ENCODE results near the gene PLD1. TPM values are rescaled to one million over a fixed set of nuclear protein-coding genes. Genes with fewer than 3 reads are reported as not detected.
"Not testable (repeated sequence)": the region's sequence is repeated elsewhere in the genome, so short reads cannot be mapped to it uniquely, and the experiment has no call there.

PLD1 gene, protein sequence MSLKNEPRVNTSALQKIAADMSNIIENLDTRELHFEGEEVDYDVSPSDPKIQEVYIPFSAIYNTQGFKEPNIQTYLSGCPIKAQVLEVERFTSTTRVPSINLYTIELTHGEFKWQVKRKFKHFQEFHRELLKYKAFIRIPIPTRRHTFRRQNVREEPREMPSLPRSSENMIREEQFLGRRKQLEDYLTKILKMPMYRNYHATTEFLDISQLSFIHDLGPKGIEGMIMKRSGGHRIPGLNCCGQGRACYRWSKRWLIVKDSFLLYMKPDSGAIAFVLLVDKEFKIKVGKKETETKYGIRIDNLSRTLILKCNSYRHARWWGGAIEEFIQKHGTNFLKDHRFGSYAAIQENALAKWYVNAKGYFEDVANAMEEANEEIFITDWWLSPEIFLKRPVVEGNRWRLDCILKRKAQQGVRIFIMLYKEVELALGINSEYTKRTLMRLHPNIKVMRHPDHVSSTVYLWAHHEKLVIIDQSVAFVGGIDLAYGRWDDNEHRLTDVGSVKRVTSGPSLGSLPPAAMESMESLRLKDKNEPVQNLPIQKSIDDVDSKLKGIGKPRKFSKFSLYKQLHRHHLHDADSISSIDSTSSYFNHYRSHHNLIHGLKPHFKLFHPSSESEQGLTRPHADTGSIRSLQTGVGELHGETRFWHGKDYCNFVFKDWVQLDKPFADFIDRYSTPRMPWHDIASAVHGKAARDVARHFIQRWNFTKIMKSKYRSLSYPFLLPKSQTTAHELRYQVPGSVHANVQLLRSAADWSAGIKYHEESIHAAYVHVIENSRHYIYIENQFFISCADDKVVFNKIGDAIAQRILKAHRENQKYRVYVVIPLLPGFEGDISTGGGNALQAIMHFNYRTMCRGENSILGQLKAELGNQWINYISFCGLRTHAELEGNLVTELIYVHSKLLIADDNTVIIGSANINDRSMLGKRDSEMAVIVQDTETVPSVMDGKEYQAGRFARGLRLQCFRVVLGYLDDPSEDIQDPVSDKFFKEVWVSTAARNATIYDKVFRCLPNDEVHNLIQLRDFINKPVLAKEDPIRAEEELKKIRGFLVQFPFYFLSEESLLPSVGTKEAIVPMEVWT
- 8.0 TPM for polyA plus RNA-seq (2013)

DNA sequence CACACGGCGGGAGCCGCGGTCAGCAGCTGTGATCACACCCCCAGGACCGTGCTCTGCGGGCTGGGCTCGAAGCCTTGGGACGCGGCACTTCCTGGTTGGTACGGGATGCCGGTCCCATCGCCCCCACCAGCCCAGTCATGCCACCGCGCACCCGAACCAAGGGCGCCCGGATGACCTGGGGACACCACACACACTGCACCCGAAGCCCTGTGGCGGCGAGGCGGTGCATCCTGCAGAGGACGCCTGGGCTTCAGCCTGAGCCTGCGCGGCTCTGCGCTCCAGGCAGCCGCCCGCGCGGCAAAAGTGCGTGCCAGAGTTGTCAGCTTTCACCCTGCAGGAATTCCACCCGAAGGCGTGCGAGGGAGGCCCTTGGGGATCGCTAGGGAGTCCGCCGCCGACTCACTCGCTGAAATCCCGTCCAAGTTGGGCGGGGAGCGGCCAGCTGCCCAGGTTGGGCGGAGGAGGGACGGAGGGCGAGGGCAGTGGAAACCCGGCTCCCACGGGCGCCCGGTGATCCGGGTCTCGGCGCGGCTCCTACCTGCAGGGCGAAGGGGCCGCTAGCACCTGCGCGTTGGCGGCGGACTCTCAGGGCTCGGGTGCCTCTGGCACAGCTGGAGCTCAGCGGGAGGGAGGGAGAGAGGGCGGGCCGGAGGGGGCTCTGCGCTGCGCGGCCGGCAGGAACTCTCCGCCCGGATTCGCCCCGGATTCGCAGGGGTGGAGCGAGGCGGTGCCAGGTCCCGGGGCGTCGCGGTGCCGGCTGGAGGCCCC, at the start of gene PLD1:
PLD1 (minus strand) TSS at position 623 of the 768 bp plus-strand sequence. CDS start 72,432 bp downstream, outside the sequence.
- DNase-seq = peak; percentile 37 to 78 (median 66)
- POLR2A ChIA-PET = interaction anchor here (1.0 kb wide), 1 partner anchor 14 kb away, joined by 5 read pairs; no protein-coding TSS in a partner anchor
- CTCF ChIA-PET = interaction anchor here (1.6 to 2.2 kb wide), 3 partner anchors 19 to 38 kb away, joined by 5 to 9 read pairs (median 6); no protein-coding TSS in a partner anchor
- Histone ChIP-seq H3K9me3 (ENCODE audit: control extremely low read depth in 1 of 5, control insufficient read depth in 4 of 5, insufficient read depth in 2 of 5, low read depth in 1 of 5, low read length in 4 of 5) (no peaks in the 10 kb centered on the region), H3K27ac (ENCODE audit: insufficient read depth in 1 of 2, low read depth in 1 of 2, low read length in 2 of 2, poor library complexity in 1 of 2, severe bottlenecking in 2 of 2) (peak within 1 kb of the TSS in 1 of 2 experiments; percentile 69), H3K4me1 (ENCODE audit: control extremely low read depth in 1 of 4, control insufficient read depth in 4 of 4, insufficient read depth in 4 of 4, low read length in 3 of 4) (peaks cover 14 to 65% (median 24%) of the 10 kb centered on the region in 4 experiments), H3K27me3 (replicated peaks in 2 of 5; ENCODE audit: control insufficient read depth in 4 of 5, insufficient read depth in 5 of 5, low read length in 4 of 5) (peaks cover 0 to 3% (median 0%) of the 10 kb centered on the region in 5 experiments), H3K36me3 (ENCODE audit: control insufficient read depth in 4 of 4, insufficient read depth in 4 of 4, low read length in 3 of 4) (no peaks in the 10 kb centered on the region), H3K4me3 (ENCODE audit: control insufficient read depth in 1 of 7, extremely low read depth in 1 of 7, insufficient read depth in 4 of 7, low read depth in 2 of 7, low read length in 6 of 7) (peak within 1 kb of the TSS; percentile 34 to 88 (median 75))
- 0% methylated on average over 73 of the region's 78 CpGs for WGBS (ENCODE audit: insufficient coverage)

DNA sequence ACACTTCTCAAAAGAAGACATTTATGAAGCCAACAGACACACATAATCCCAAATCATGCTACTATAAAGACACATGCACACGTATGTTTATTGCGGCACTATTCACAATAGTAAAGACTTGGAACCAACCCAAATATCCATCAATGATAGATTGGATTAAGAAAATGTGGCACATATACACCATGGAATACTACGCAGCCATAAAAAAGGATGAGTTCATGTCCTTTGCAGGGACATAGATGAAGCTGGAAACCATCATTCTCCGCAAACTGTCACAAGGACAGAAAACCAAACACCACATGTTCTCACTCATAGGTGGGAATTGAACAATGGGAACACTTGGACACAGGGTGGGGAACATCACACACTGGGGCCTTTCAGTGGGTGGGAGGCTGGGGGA, 48.5 kb upstream of the PLD1 start:
- H3K27ac ChIP-seq (ENCODE audit: insufficient read depth in 1 of 2, low read depth in 1 of 2, low read length in 2 of 2, poor library complexity in 1 of 2, severe bottlenecking in 2 of 2); H3K36me3 ChIP-seq (ENCODE audit: control insufficient read depth in 4 of 4, insufficient read depth in 4 of 4, low read length in 3 of 4); H3K27me3 ChIP-seq (replicated peaks in 2 of 5; ENCODE audit: control insufficient read depth in 4 of 5, insufficient read depth in 5 of 5, low read length in 4 of 5); POLR2A ChIA-PET; H3K4me3 ChIP-seq (ENCODE audit: control insufficient read depth in 1 of 7, extremely low read depth in 1 of 7, insufficient read depth in 4 of 7, low read depth in 2 of 7, low read length in 6 of 7); CTCF ChIA-PET; DNase-seq: not testable (repeated sequence)
- no CpG with 5 or more reads among the region's 4 CpGs for WGBS (ENCODE audit: insufficient coverage)
- H3K4me1 ChIP-seq (ENCODE audit: control extremely low read depth in 1 of 4, control insufficient read depth in 4 of 4, insufficient read depth in 4 of 4, low read length in 3 of 4) = peaks cover 0 to 11% (median 9%) of the 10 kb centered on the region in 4 experiments
- H3K9me3 ChIP-seq (ENCODE audit: control extremely low read depth in 1 of 5, control insufficient read depth in 4 of 5, insufficient read depth in 2 of 5, low read depth in 1 of 5, low read length in 4 of 5) = peaks cover 0 to 11% (median under 1%) of the 10 kb centered on the region in 5 experiments

DNA sequence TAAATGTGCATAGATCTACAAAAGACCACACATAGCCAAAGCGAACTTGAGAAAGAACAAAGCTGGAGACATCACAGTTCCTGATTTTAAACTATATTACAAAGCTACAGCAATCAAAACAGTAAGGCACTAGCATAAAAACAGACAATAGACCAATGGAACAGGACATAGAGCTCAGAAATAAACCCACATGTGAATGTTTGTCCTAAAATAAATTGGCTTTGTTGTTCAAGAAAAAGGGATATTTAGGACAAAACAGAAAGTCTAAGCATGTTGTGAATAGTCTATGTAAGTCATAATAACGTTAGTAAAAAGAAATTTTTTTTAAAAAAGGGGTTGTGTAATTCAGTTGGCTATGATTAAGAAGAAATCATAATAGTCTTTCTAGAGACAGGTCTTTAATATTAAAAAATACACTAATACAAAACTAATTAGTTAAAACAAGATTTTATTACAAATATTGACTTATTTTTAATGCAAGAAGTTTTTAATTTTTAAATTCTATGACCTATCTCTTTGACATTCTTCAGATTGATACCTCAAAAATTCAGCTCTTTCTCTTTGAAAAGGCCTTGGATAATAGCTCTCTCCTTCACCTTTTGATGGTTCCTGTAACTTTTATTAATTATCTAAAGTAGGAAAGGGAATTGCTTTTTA, 44.5 kb upstream of the PLD1 start:
- DNase-seq = peak in 1 of 3 donors; percentile 27
- CTCF ChIA-PET = interaction anchor here (1.2 kb wide), 1 partner anchor 13 kb away, joined by 3 read pairs; no protein-coding TSS in a partner anchor
- POLR2A ChIA-PET = no interaction called here
- Histone ChIP-seq H3K27me3 (replicated peaks in 2 of 5; ENCODE audit: control insufficient read depth in 4 of 5, insufficient read depth in 5 of 5, low read length in 4 of 5) (no peaks in the 10 kb centered on the region), H3K4me3 (ENCODE audit: control insufficient read depth in 1 of 7, extremely low read depth in 1 of 7, insufficient read depth in 4 of 7, low read depth in 2 of 7, low read length in 6 of 7) (no peak overlapping the region), H3K9me3 (ENCODE audit: control extremely low read depth in 1 of 5, control insufficient read depth in 4 of 5, insufficient read depth in 2 of 5, low read depth in 1 of 5, low read length in 4 of 5) (peaks cover 0 to 11% (median 4%) of the 10 kb centered on the region in 5 experiments), H3K27ac (ENCODE audit: insufficient read depth in 1 of 2, low read depth in 1 of 2, low read length in 2 of 2, poor library complexity in 1 of 2, severe bottlenecking in 2 of 2) (no peak overlapping the region), H3K36me3 (ENCODE audit: control insufficient read depth in 4 of 4, insufficient read depth in 4 of 4, low read length in 3 of 4) (no peaks in the 10 kb centered on the region), H3K4me1 (ENCODE audit: control extremely low read depth in 1 of 4, control insufficient read depth in 4 of 4, insufficient read depth in 4 of 4, low read length in 3 of 4) (peaks cover 4 to 19% (median 13%) of the 10 kb centered on the region in 4 experiments)
- WGBS (ENCODE audit: insufficient coverage) = 100% methylated on average over 1 of the region's 2 CpGs

DNA sequence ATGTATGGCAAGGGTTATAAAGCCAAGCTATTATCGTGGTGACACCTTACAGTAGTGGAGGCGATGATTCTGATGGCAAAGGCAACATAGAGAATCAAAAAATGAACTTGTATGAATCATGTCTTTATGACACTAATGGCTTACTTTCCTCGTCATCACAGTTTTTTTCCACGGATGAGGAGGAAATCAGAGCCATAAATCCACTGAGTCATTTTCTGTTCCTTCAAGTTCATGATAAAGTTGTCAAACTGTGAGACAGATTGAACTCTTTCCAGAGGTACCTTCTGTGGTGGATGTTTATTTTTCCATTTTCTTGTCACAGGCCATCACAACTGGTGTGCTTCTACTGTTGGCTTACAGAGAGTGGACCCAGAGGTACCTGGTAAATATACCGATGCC, 41.4 kb upstream of the PLD1 start:
- CTCF ChIA-PET = interaction anchor here (0.6 to 0.9 kb wide), 2 partner anchors 10 to 1391 kb away, joined by 3 read pairs; no protein-coding TSS in a partner anchor
- Histone ChIP-seq H3K4me3 (ENCODE audit: control insufficient read depth in 1 of 7, extremely low read depth in 1 of 7, insufficient read depth in 4 of 7, low read depth in 2 of 7, low read length in 6 of 7) (no peak overlapping the region), H3K4me1 (ENCODE audit: control extremely low read depth in 1 of 4, control insufficient read depth in 4 of 4, insufficient read depth in 4 of 4, low read length in 3 of 4) (peaks cover 4 to 21% (median 14%) of the 10 kb centered on the region in 4 experiments), H3K9me3 (ENCODE audit: control extremely low read depth in 1 of 5, control insufficient read depth in 4 of 5, insufficient read depth in 2 of 5, low read depth in 1 of 5, low read length in 4 of 5) (peaks cover 0 to 11% (median 4%) of the 10 kb centered on the region in 5 experiments), H3K36me3 (ENCODE audit: control insufficient read depth in 4 of 4, insufficient read depth in 4 of 4, low read length in 3 of 4) (no peaks in the 10 kb centered on the region), H3K27ac (ENCODE audit: insufficient read depth in 1 of 2, low read depth in 1 of 2, low read length in 2 of 2, poor library complexity in 1 of 2, severe bottlenecking in 2 of 2) (no peak overlapping the region), H3K27me3 (replicated peaks in 2 of 5; ENCODE audit: control insufficient read depth in 4 of 5, insufficient read depth in 5 of 5, low read length in 4 of 5) (no peaks in the 10 kb centered on the region)
- 71% methylated on average over 5 of the region's 5 CpGs for WGBS (ENCODE audit: insufficient coverage)
- DNase-seq = peak in 2 of 3 donors; percentile 35 to 39
- POLR2A ChIA-PET = no interaction called here

DNA sequence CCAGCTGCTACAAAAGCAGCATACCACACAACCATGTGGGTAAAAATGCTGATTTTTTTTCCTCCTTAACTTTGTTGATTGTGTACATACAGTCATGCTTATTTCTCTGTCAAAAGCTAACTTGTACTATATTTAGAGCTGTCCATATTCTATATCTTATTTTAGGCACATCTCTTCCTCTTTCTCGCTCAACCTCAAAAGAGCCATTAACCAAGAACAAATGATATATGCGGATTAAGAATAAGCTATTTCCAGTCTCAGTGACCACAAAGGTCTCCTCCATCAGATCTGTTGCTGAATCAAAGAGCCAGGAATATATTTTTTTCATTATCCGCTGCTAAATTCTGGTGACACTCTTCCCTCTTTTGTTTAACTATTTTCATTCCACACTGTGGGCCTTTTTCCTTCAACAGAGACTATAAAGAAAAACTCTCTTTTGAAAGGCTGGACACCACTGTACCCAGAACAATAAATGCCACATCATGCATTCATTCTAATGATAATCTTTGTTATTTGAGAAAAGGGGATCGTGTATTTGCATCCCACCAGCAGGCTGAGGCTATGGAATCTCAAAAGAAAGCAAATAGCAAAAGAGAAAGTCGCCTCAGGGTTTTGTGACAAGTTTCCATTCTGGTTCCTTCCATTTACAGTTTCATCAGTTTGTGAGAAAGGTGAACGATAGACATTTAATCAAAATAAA, 40.8 kb upstream of the PLD1 start:
- CTCF ChIA-PET = interaction anchor here (0.6 to 1.2 kb wide), 4 partner anchors 9 to 1390 kb away, joined by 3 read pairs; no protein-coding TSS in a partner anchor
- peak in 2 of 3 donors; percentile 67 to 76 for DNase-seq
- Histone ChIP-seq H3K27me3 (replicated peaks in 2 of 5; ENCODE audit: control insufficient read depth in 4 of 5, insufficient read depth in 5 of 5, low read length in 4 of 5) (no peaks in the 10 kb centered on the region), H3K27ac (ENCODE audit: insufficient read depth in 1 of 2, low read depth in 1 of 2, low read length in 2 of 2, poor library complexity in 1 of 2, severe bottlenecking in 2 of 2) (no peak overlapping the region), H3K4me3 (ENCODE audit: control insufficient read depth in 1 of 7, extremely low read depth in 1 of 7, insufficient read depth in 4 of 7, low read depth in 2 of 7, low read length in 6 of 7) (no peak overlapping the region), H3K4me1 (ENCODE audit: control extremely low read depth in 1 of 4, control insufficient read depth in 4 of 4, insufficient read depth in 4 of 4, low read length in 3 of 4) (peaks cover 4 to 21% (median 14%) of the 10 kb centered on the region in 4 experiments), H3K36me3 (ENCODE audit: control insufficient read depth in 4 of 4, insufficient read depth in 4 of 4, low read length in 3 of 4) (no peaks in the 10 kb centered on the region), H3K9me3 (ENCODE audit: control extremely low read depth in 1 of 5, control insufficient read depth in 4 of 5, insufficient read depth in 2 of 5, low read depth in 1 of 5, low read length in 4 of 5) (peaks cover 0 to 11% (median 4%) of the 10 kb centered on the region in 5 experiments)
- POLR2A ChIA-PET = no interaction called here
- WGBS (ENCODE audit: insufficient coverage) = 0% methylated on average over 2 of the region's 6 CpGs

All from common myeloid progenitor, CD34-positive (primary cell).